Fibroblast of skin of right biceps (primary cell): ENCODE results near the gene SYT13.
"Not testable (repeated sequence)": the region's sequence is repeated elsewhere in the genome, so short reads cannot be mapped to it uniquely, and the experiment has no call there.

Source experiments
- DNase-seq: peaks from one replicate; pipeline ENCODE4 v3.0.0-alpha.2; 2013

The SYT13 gene

GRCh38 chr11:45270946-45271716 is 15.0 kb downstream of the SYT13 start:
- DNase-seq = no peak

- no peak for DNase-seq
Observed at GRCh38 chr11:45269678-45270077, 16.5 kb downstream of the SYT13 start.

- DNase-seq = no peak
Observed at GRCh38 chr11:45267652-45268299, 18.4 kb downstream of the SYT13 start.

GRCh38 chr11:45267052-45267451 is 19.1 kb downstream of the SYT13 start:
- DNase-seq = no peak

GRCh38 chr11:45266676-45267020 is 19.5 kb downstream of the SYT13 start:
- DNase-seq = no peak

- no peak for DNase-seq
Observed at GRCh38 chr11:45265969-45266675, 20.0 kb downstream of the SYT13 start.

GRCh38 chr11:45264839-45265515 is 21.2 kb downstream of the SYT13 start:
- peak; percentile 79 for DNase-seq

- no peak for DNase-seq
Observed at GRCh38 chr11:45263773-45264172, 22.4 kb downstream of the SYT13 start.

- DNase-seq = no peak
Observed at GRCh38 chr11:45262900-45263299, 23.2 kb downstream of the SYT13 start.

GRCh38 chr11:45260071-45260470 is 26.1 kb downstream of the SYT13 start:
- no peak for DNase-seq

- peak; percentile 38 for DNase-seq
Observed at GRCh38 chr11:45259592-45259991, 26.5 kb downstream of the SYT13 start.

GRCh38 chr11:45258982-45259530 is 27.1 kb downstream of the SYT13 start:
- no peak for DNase-seq

- DNase-seq = peak; percentile 30
Observed at GRCh38 chr11:45254070-45254469, 32.1 kb downstream of the SYT13 start.

GRCh38 chr11:45253640-45254039 is 32.5 kb downstream of the SYT13 start:
- no peak for DNase-seq

GRCh38 chr11:45252877-45253276 is 33.3 kb downstream of the SYT13 start:
- no peak for DNase-seq

GRCh38 chr11:45252134-45252856 is 33.8 kb downstream of the SYT13 start:
- DNase-seq = peak; percentile 21

- no peak for DNase-seq
Observed at GRCh38 chr11:45250035-45250718, 36.0 kb downstream of the SYT13 start.

- not testable (repeated sequence) for DNase-seq
Observed at GRCh38 chr11:45249372-45249771, 36.8 kb downstream of the SYT13 start.

- DNase-seq = no peak
Observed at GRCh38 chr11:45248501-45249011, 37.6 kb downstream of the SYT13 start.

- no peak for DNase-seq
Observed at GRCh38 chr11:45247433-45247832, 38.7 kb downstream of the SYT13 start.

GRCh38 chr11:45246241-45246640 is 39.9 kb downstream of the SYT13 start:
- no peak for DNase-seq
